HG02840 (cell line): ENCODE measurements around the gene TTC3.

Experiments
- ATAC-seq: cut with Tn5 transposase; IDR thresholded peaks from one replicate; pipeline ENCODE4 v1.9.1; 2021; ENCODE audit warnings: mild to moderate bottlenecking, moderate library complexity, moderate number of reproducible peaks; ENCODE audit not compliant: unreplicated experiment, low FRiP score

The TTC3 gene

GRCh38 chr21:37061926-37062592, 11.0 kb upstream of the TTC3 start:
- no peak for ATAC-seq

DNA sequence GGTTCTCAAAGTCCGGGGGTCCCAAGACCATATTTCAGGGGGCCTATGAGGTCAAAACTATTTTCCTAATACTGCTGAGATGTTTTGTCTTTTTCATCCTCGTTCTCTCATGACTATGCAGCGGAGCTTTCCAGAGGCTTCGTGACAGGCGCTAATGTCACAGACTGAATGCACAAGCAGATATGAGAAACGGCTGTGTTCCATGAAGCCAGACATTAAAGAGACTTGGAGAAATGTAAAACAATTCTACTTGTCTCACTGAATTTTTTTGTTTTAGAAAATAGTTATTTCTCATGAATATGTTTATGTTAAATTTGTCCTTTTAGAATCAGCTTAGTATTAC, 10.5 kb upstream of the TTC3 start:
- no peak for ATAC-seq

DNA sequence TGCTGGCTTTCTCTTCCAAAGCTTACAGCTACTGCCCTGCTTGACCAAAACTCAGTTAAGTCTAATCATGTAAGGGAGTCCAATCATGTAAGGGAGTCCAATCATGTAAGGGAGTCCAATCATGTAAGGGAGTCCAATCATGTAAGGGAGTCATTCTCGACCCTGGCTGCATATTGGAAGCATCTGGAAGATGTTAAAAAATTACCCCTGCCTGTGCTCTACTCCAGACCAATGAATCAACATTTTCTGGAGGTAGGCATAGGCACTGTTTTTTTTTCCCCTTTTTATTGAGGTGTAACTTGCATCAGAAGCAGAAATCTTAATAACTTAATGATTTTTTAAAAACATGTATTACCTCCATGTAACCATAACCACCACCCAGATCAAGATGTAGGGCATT, 9.6 kb upstream of the TTC3 start:
- ATAC-seq: no peak

GRCh38 chr21:37064841-37065240, 8.2 kb upstream of the TTC3 start:
- ATAC-seq: no peak

GRCh38 chr21:37065561-37066177, 7.4 kb upstream of the TTC3 start:
- no peak for ATAC-seq

- ATAC-seq: no peak
Measured at GRCh38 chr21:37071561-37072273, 1.3 kb upstream of the TTC3 start.

DNA sequence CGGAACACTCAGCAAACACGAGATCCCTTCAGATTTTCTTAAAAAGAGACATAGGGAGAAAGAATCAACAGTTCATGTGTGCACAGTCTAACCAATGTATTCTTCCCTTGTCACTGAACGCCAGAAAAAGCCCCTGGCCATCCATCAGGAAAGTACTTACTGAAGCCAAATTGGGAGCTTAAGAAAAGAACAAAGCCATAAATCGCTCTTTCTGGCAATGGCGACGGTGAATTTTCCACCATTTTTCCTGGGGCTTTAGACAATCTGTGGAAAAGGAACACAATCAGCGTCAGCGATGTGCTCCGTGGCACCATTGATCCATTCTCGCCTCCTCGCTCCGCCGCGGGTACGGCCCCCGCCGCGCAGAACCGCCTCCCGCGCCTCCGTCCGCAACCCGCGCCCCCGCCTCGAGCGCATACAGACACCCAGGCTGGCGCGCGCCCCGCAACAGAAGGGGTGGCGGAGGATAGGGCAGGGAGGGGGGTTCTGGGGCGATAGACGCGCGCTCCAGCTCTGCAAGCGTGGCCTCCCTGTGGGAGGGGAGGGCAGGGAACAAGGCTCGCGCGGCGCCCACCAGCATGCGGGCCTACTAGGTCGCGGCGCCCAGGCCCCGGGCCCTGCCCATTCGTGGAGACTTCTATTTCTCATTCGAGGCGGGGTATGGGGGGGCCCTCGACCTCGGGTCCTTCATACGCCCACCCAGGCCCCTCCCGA, 623 bp upstream of the TTC3 start:
- peak; percentile 38 for ATAC-seq

DNA sequence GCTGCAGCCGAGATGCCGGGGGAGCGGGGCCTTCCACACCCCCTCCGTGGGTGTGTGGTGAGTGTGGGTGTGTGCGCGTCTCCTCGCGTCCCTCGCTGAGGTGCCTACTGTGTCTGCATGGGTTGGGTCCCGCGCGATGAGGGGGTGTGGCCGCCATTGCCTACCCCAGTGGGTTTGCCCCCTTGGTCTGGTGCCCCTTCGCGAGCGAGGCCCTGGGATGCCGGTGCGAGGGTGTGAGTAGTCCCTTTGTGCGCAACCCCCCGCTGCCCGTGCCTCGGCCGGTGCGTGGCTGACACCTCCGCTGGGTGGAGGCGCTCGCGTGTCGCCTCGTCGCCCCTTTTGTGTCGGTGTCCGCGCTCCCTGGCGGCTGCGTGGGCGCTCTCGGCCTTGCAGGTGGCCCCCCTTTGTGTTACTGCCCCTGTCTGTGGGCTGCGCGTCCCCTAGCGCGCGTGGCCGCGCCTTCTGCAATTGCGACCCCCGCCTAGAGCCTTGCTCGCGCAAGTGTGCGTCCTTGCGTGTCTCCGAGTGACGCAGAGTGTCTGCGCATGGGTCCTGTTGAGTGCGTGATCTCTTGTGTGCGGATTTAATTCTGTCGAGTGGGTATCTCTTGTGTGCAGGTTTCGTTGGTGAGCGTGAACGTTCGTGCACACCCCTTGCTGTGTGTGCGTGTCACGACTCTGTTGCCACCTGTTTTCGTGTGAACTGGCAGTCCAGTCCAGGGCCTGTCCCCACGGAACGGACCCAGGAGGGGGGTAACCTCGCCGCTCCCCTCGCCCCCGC, 553 bp downstream of the TTC3 start:
- peak; percentile 29 for ATAC-seq

DNA sequence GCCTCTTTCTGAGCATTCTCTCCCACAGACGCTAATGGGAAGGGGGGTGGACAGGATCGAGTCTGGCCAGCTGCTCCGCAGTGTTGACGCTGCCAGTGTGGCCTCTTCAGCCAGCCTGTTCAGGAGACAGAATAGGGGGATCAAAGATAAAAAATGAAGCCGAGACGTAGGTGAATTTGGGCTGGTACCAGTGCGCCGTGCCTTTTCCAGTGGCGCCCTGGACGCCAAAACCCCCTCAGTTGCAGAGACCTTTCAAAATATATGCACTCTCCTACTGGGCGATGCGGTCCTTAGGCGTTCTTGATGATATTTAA, 1.1 kb downstream of the TTC3 start:
- no peak for ATAC-seq

- ATAC-seq: no peak
Measured at GRCh38 chr21:37074546-37074945, 1.5 kb downstream of the TTC3 start.

DNA sequence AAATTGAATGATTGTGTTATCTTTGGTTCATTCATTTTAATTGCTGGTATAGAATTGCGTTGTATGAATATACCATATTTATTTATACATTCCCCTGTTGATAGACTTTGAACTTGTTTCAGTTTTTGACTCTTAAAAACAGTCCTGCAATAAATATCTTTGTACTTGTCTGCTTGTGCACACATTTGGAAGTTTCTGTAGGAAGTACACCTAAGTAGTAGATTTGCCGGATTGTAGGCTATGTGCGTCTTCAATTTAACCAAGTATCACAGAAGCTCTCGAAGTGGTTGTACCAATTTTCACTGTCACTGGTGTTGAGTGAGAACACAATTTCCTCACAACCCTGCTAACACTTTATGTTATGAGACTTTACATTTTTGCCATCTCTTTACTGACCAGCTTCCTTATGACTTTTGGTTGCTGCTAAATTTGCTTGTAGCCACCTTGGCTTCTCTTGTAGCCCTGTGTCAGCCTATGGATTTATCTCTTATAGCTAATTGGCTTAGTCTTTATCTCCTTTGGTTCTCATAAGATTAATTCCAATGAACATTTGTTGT, 2.2 kb downstream of the TTC3 start:
- ATAC-seq: no peak

DNA sequence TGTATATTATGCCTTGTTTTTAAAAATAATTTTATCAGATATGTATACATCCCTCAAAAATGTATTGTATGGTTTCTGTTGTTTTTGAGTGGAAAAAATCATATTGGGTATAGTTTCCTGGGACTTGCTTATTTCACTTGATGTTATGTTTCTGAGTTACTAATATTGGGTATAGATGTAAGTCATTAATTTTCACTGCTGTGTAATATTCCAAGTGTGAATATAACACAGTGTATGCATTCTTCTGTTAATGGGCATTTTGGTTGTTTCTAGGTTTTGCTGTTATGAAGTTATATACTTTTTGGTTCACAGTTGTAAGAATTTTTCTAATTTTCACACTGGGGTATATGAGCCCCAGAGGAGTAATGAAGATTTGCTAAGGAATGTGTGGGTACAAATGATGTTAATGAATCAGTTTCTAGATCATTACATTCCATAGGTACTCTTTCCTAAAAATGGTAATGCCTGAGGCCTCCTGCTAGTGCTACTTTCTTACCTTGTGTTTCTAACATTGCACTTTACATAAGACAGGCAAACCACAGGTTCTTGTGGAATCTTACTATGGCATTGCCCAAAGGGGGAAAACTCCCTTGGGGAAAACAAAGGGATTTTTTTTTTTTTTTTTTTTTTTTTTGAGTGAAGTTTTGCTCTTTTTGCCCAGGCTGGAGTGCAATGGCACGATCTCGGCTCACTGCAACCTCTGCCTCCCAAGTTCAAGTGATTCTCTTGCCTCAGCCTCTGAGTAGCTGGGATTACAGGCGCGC, 3.2 kb downstream of the TTC3 start:
- no peak for ATAC-seq

DNA sequence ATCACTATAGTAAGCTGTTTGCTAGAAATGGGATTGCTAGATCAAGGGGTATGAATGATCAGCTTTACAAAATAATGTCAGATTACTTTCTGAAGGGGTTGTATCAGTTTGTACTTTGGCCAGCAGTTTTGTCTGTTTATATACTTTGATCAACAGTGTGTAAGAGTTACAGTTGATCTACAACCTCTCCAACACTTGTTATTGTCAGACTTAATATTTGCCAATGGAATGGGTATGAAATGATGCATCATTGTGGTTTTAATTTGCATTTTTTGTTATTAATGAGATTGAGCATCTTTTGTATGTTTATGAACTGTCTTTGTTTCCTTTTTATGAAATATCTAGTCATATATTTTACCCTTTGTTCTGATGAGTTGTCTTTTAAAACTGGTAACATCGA, 4.3 kb downstream of the TTC3 start:
- no peak for ATAC-seq

DNA sequence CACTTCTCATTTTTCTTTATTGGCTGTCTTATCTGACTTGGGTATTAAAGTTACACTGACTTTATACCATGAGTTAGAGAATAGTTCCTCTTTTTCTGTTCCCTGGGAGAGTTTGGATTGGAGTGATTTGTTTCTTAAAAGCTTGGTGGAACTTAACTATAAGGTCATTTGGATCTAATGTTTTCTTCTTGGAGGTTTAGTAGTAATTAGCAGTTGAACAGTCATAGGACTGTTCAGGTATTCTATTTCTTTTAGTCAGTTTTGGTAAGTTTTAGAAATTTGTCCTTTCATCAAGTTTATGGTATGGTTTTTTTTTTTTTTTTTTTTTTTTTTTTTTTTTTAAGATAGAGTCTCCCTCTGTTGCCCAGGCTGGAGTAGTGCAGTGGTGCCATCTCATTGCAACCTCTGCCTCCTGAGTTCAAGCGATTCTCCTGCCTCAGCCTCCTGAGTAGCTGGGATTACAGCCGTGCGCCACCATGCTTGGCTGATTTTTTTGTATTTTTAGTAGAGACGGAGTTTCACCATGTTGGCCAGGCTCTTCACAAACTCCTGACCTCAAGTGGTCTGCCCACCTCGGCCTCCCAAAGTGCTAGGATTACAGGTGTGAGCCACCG, 6.3 kb downstream of the TTC3 start:
- no peak for ATAC-seq

GRCh38 chr21:37082375-37082774, 9.3 kb downstream of the TTC3 start:
- no peak for ATAC-seq

DNA sequence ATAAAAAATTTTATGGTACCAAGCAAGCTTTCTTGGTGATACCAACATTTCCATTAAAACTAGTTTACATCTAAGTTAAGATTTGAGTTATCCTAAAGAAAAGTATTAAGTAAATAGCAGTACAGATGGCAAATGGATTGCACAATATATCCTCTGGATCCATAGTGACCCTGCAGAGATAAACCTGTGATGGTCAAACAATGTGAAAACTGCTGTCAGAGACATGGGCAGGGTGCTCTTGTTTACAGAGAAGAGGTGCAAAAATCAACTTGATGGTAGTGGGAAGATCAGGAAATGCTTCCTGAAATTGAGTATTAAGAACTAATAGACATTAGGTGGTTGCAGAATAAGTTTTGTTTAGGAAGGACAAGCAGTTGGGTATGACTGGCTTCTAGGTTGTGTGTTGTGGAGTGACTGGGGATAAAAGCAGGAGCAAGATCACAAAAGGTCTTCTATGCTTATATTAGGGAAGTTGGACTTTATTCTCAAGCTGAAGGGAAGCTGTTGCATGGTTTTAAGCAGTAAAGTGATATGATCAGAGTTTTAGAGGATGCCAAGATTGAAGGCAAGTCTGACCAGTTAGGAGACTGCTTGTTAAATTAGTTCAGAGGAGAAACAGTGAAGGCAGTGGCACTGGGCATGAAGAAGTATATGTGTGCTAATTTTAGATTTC, 9.9 kb downstream of the TTC3 start:
- no peak for ATAC-seq

GRCh38 chr21:37085726-37086125, 12.7 kb downstream of the TTC3 start:
- ATAC-seq: no peak

GRCh38 chr21:37087188-37087587, 14.1 kb downstream of the TTC3 start:
- ATAC-seq: no peak
